K562 (cell line): Measurements from ENCODE around the gene RAPGEFL1. TPM values are rescaled to one million over a fixed set of nuclear protein-coding genes. Genes with fewer than 3 reads are reported as not detected.

ENCODE experiments used
- ATAC-seq: fragments of 200-7000 bp; cut with Tn5 transposase; 3 replicates; pipeline ENCODE4 v1.9.1; 2020; ENCODE audit warnings: moderate library complexity
- BruUV-seq: library from RNA; stranded (reverse); fragments of 400-500 nt; replicated peaks from 2 replicates; lab custom pipeline; 2021; lab: Mats Ljungman, UMichigan
- CTCF ChIA-PET: fragments of 300-600 bp; formaldehyde crosslinking; extraction: SDS; loops from one replicate; lab custom pipeline; 2021; ENCODE audit warnings: low intra/inter-chr PET ratio; lab: Yijun Ruan, JAX
- POLR2A ChIA-PET: fragments of 300-600, 350-650 bp; sonication (Branson Sonifier 250); formaldehyde crosslinking; extraction: SDS; loops from one replicate; lab custom pipeline; 2021; ENCODE audit warnings: antibody characterized with exemption, inconsistent platforms; lab: Yijun Ruan, JAX
- DNase-seq, 4 experiments: peaks; one replicate each; pipeline versions ENCODE4 v3.0.0 to v3.0.0-alpha.2; 2011 to 2018; ENCODE audit warnings: low spot score in 3 of 4, mixed read lengths in 3 of 4; ENCODE audit errors: extremely low read depth in 1 of 4
- FAIRE-seq: peaks from 2 replicates; lab custom pipeline; 2011; peaks lifted over from hg19 to GRCh38; lab: Jason Lieb, UNC
- H2AFZ ChIP-seq: 2 replicates; pipeline ENCODE4 v1.6.0; 2011; ENCODE audit warnings: low read depth, low read length, control low read depth, inconsistent platforms
- H3K27ac ChIP-seq: fragments of 200-600 bp; 3 replicates; pipeline ENCODE4 v1.8.0; 2011; ENCODE audit warnings: low read depth, mild to moderate bottlenecking, control low read depth, inconsistent platforms, low read length, moderate library complexity, mixed read lengths; ENCODE audit errors: extremely low read depth
- H3K27me3 ChIP-seq, 2 experiments: fragments of 300-600 bp in 1 of 2; 2 replicates in 1 of 2; 3 replicates in 1 of 2; pipeline versions ENCODE4 v1.6.0 to v1.8.0; 2011; ENCODE audit warnings: inconsistent platforms in 2 of 2, low read length in 2 of 2, mild to moderate bottlenecking in 1 of 2, mixed read lengths in 1 of 2, moderate library complexity in 1 of 2; ENCODE audit not compliant: control insufficient read depth in 2 of 2, insufficient read depth in 2 of 2
- H3K36me3 ChIP-seq: fragments of 300-600 bp; 3 replicates; pipeline ENCODE4 v1.8.0; 2011; ENCODE audit warnings: mild to moderate bottlenecking, low read length, inconsistent platforms; ENCODE audit not compliant: control insufficient read depth, insufficient read depth
- H3K4me1 ChIP-seq, 2 experiments: fragments of 200-600 bp in 1 of 2; replicated peaks in 1 of 2; 2 replicates in 1 of 2; 3 replicates in 1 of 2; pipeline versions ENCODE4 v1.5.1 to v1.8.0; 2011; ENCODE audit warnings: inconsistent platforms in 2 of 2, low read length in 2 of 2, mild to moderate bottlenecking in 1 of 2, mixed read lengths in 1 of 2, moderate library complexity in 1 of 2; ENCODE audit not compliant: control insufficient read depth in 2 of 2, insufficient read depth in 2 of 2
- H3K4me2 ChIP-seq: 2 replicates; pipeline ENCODE4 v1.6.1; 2011; ENCODE audit warnings: low read length, control low read depth, inconsistent platforms, mixed read lengths; ENCODE audit not compliant: insufficient read depth
- H3K4me3 ChIP-seq: fragments of 200-600 bp; sonication (generic), shearing (Covaris generic); 2 replicates; pipeline ENCODE4 v1.5.1; 2016; ENCODE audit warnings: control low read depth, inconsistent platforms
- H3K79me2 ChIP-seq: fragments of 200-600 bp; 3 replicates; pipeline ENCODE4 v1.8.0; 2011; ENCODE audit warnings: low read length, inconsistent platforms; ENCODE audit not compliant: control insufficient read depth, insufficient read depth
- H3K9ac ChIP-seq, 2 experiments: 2 replicates each; pipeline versions ENCODE4 v1.6.0 to v1.6.1; 2011; ENCODE audit warnings: low read depth in 2 of 2, low read length in 2 of 2, control low read depth in 1 of 2, inconsistent platforms in 1 of 2, mild to moderate bottlenecking in 1 of 2, mixed read lengths in 1 of 2; ENCODE audit not compliant: insufficient read depth in 1 of 2
- H3K9me1 ChIP-seq: one replicate; pipeline ENCODE4 v1.6.0; 2011; ENCODE audit warnings: inconsistent platforms, mild to moderate bottlenecking, low read length, moderate library complexity; ENCODE audit not compliant: control insufficient read depth, insufficient read depth
- H3K9me3 ChIP-seq: replicated peaks from 2 replicates; pipeline ENCODE4 v1.5.1; 2011; ENCODE audit warnings: low read depth, low read length, inconsistent platforms; ENCODE audit not compliant: control insufficient read depth, insufficient read depth
- H4K20me1 ChIP-seq: replicated peaks from 2 replicates; pipeline ENCODE4 v1.6.1; 2011; ENCODE audit warnings: low read length, inconsistent platforms, mixed read lengths; ENCODE audit not compliant: control insufficient read depth, insufficient read depth
- HNRNPLL ChIP-seq: fragments of 200-400 bp; formaldehyde crosslinking; IDR thresholded peaks from 2 replicates; pipeline ENCODE4 v1.6.1; 2017; ENCODE audit warnings: low read length, low read depth, mild to moderate bottlenecking; ENCODE audit not compliant: poor library complexity, severe bottlenecking
- WGBS: fragments of 100-300 bp; shearing (Covaris generic); methylation state at CpG from one replicate; pipeline ENCODE4 v1.1.6; 2016; ENCODE audit warnings: low coverage, mixed read lengths; ENCODE audit not compliant: insufficient coverage; ENCODE audit errors: missing lambda C conversion rate; 5-methylcytosine and 5-hydroxymethylcytosine counted together
- in situ Hi-C: fragments of 300-500 bp; cut with MboI; formaldehyde crosslinking; loops from 4 replicates; pipeline ENCODE4 v1.15.0; 2018; ENCODE audit warnings: inconsistent platforms, mixed read lengths
- intact Hi-C: fragments of 100-400 bp; cut with micrococcal nuclease; formaldehyde crosslinking; loops from 2 replicates; pipeline ENCODE4 v1.14.2; 2022
- polyA plus RNA-seq, 8 experiments: library from polyadenylated mRNA; depleted of rRNA in 4 of 8; stranded (reverse) in 5 of 8; unstranded in 3 of 8; fragments of >200 nt; fragmentation: Nextera tagmentation in 2 of 8; fragmentation: Illumina TruSeq in 1 of 8; extraction: Ambion mirVana in 2 of 8; extraction: Trizol in 1 of 8; gene quantifications; 2 replicates each; pipeline versions ENCODE4 v1.2.1 to v1.2.3, GENCODE V29; 2011 to 2014; ENCODE audit warnings: inconsistent platforms in 1 of 8, missing spikeins in 1 of 8
- total RNA-seq, 7 experiments: library from RNA; depleted of rRNA in 6 of 7; stranded (reverse); fragments of >200 nt in 6 of 7; fragmentation: Illumina TruSeq in 2 of 7; extraction: Trizol in 2 of 7; gene quantifications; 2 replicates each; pipeline versions ENCODE4 v1.2.1 to v1.2.3, GENCODE V29; 2011 to 2021; ENCODE audit warnings: low replicate concordance in 1 of 7
- TF ChIP-seq, protein P1 (sequence below): sonication (generic); formaldehyde crosslinking; IDR thresholded peaks from 2 replicates; pipeline ENCODE4 v1.8.1; 2023; ENCODE audit warnings: mild to moderate bottlenecking, missing genetic modification reagents

The RAPGEFL1 gene
- total and polyA plus RNA-seq, 9 of the 15 experiments (the other 6 are each of a cell fraction or from before 2014, with no cell fraction given) = 0.18 to 4.1 (median 2.1) TPM

DNA sequence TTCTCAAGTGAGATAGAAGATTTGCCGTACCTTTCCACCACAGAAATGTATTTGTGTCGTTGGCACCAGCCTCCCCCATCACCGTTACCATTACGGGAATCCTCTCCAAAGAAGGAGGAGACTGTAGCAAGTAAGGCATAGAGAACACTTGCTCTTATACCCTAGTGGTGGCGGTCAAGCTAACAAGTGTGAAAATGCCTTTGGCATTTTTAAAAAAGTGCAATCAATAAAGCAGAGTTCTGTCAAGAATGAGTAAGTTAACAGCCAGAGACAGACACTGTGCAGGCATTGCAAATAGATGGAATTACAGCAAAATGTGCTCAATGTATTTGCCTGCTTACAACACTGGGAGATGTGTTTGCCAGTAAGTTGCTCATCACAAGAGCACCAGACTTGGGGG is 47.8 kb upstream of the RAPGEFL1 start:
- WGBS = 100% methylated on average over 5 of the region's 5 CpGs
- H4K20me1 ChIP-seq = no peaks in the 10 kb centered on the region
- FAIRE-seq = no peak
- no peak for DNase-seq
- H3K4me3 ChIP-seq = no peak overlapping the region
- peaks cover 0 to 5% of the 10 kb centered on the region in 2 experiments; a peak in 2 of 5 replicates for H3K4me1 ChIP-seq
- H3K36me3 ChIP-seq = peaks cover 95% of the 10 kb centered on the region
- intact Hi-C loops = no loop called here
- no peak overlapping the region for H3K27ac ChIP-seq
- CTCF ChIA-PET = no interaction called here
- H3K4me2 ChIP-seq = no peak overlapping the region
- no peak for TF ChIP-seq HNRNPLL
- TF ChIP-seq, protein P1, sequence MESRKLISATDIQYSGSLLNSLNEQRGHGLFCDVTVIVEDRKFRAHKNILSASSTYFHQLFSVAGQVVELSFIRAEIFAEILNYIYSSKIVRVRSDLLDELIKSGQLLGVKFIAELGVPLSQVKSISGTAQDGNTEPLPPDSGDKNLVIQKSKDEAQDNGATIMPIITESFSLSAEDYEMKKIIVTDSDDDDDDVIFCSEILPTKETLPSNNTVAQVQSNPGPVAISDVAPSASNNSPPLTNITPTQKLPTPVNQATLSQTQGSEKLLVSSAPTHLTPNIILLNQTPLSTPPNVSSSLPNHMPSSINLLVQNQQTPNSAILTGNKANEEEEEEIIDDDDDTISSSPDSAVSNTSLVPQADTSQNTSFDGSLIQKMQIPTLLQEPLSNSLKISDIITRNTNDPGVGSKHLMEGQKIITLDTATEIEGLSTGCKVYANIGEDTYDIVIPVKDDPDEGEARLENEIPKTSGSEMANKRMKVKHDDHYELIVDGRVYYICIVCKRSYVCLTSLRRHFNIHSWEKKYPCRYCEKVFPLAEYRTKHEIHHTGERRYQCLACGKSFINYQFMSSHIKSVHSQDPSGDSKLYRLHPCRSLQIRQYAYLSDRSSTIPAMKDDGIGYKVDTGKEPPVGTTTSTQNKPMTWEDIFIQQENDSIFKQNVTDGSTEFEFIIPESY (CRISPR knock-in tag) = peak; percentile 98
- H3K79me2 ChIP-seq = peaks cover 33% of the 10 kb centered on the region
- H3K9me1 ChIP-seq = no peaks in the 10 kb centered on the region
- BruUV-seq = TSS peak; percentile 18
- H3K9me3 ChIP-seq = no peaks in the 10 kb centered on the region
- H2AFZ ChIP-seq = no peak overlapping the region
- no peaks in the 10 kb centered on the region for H3K27me3 ChIP-seq
- no peak for ATAC-seq
- in situ Hi-C loops = no loop called here
- POLR2A ChIA-PET = interaction anchor here (1.1 to 1.2 kb wide), 2 partner anchors 17 to 18 kb away, joined by 3 read pairs; no protein-coding TSS in a partner anchor
- no peak overlapping the region for H3K9ac ChIP-seq
